Kidney epithelial cell (primary cell): Measurements from ENCODE around the gene GAA. TPM values are rescaled to one million over a fixed set of nuclear protein-coding genes. Genes with fewer than 3 reads are reported as not detected.
A peak's percentile ranks its signal among the peaks of the same experiment; 100 is the strongest.

Source experiments
- DNase-seq: peaks from one replicate; pipeline ENCODE4 v3.0.0-alpha.2; 2010; ENCODE audit warnings: low read depth
- H3K27me3 ChIP-seq: 2 replicates; pipeline ENCODE4 v1.6.0; 2011; ENCODE audit warnings: low read length; ENCODE audit not compliant: control insufficient read depth, insufficient read depth
- H3K36me3 ChIP-seq: 2 replicates; pipeline ENCODE4 v1.5.1; 2011; ENCODE audit warnings: low read length; ENCODE audit not compliant: control insufficient read depth, insufficient read depth
- H3K4me3 ChIP-seq: 2 replicates; pipeline ENCODE4 v1.5.1; 2011; ENCODE audit warnings: low read depth, mild to moderate bottlenecking, control low read depth, low read length
- CTCF ChIP-seq: IDR thresholded peaks from 2 replicates; pipeline ENCODE4 v1.5.1; 2011; ENCODE audit warnings: mild to moderate bottlenecking, moderate library complexity, low read length, control low read depth, inconsistent platforms; ENCODE audit not compliant: insufficient read depth, poor library complexity, severe bottlenecking
- total RNA-seq: library from RNA; depleted of rRNA; stranded (reverse); fragments of >200 nt; gene quantifications from 2 replicates; pipeline ENCODE4 v1.2.3, GENCODE V29; 2015

GAA gene
- total RNA-seq, 1 donor from 2014 or later, result 60.9 TPM

- H3K4me3 ChIP-seq, result no peak overlapping the region
- H3K27me3 ChIP-seq, result peaks cover 3% of the 10 kb centered on the region
- TF ChIP-seq CTCF, result no peak
- no peak for DNase-seq
- no peaks in the 10 kb centered on the region for H3K36me3 ChIP-seq
These were observed 9.7 kb downstream of the GAA start for GRCh38 chr17:80110927-80111701.

- Histone ChIP-seq H3K27me3 (peaks cover 3% of the 10 kb centered on the region), H3K4me3 (no peak overlapping the region), H3K36me3 (no peaks in the 10 kb centered on the region)
- TF ChIP-seq CTCF, result peak; percentile 10
- no peak for DNase-seq
These were observed 10.5 kb downstream of the GAA start for GRCh38 chr17:80111702-80112470.

GRCh38 chr17:80112471-80113032 lies 11.2 kb downstream of the GAA start:
- Histone ChIP-seq H3K27me3 (peaks cover 3% of the 10 kb centered on the region), H3K36me3 (no peaks in the 10 kb centered on the region), H3K4me3 (no peak overlapping the region)
- no peak for TF ChIP-seq CTCF
- DNase-seq, result no peak

GRCh38 chr17:80113033-80113484 lies 11.7 kb downstream of the GAA start:
- Histone ChIP-seq H3K27me3 (peaks cover 3% of the 10 kb centered on the region), H3K4me3 (no peak overlapping the region), H3K36me3 (no peaks in the 10 kb centered on the region)
- DNase-seq, result no peak
- TF ChIP-seq CTCF, result no peak

- Histone ChIP-seq H3K4me3 (no peak overlapping the region), H3K36me3 (no peaks in the 10 kb centered on the region), H3K27me3 (peaks cover 3% of the 10 kb centered on the region)
- no peak for TF ChIP-seq CTCF
- no peak for DNase-seq
These were observed 13.4 kb downstream of the GAA start for GRCh38 chr17:80114758-80115157.
